Activated CD4-positive, CD25-positive, alpha-beta regulatory T cell treated with anti-CD3 and anti-CD28 coated beads, Interleukin-2, amount 50 U/mL, for 16 hours (primary cell): ENCODE results near the gene ME2.
"Not testable (repeated sequence)": the region's sequence is repeated elsewhere in the genome, so short reads cannot be mapped to it uniquely, and the experiment has no call there.

Experiments used
- DNase-seq: peaks from one replicate; pipeline ENCODE4 v3.0.0-alpha.2; 2020; ENCODE audit warnings: low read depth, low spot score

The ME2 gene

GRCh38 chr18:50878345-50879301 is at the start of gene ME2:
Gene ME2, plus strand, starts transcription at chr18:50879118. Its CDS starts 16,703 bp downstream, at chr18:50895821.
- peak; percentile 67 for DNase-seq

GRCh38 chr18:50829644-50830043 is 49.3 kb upstream of the ME2 start:
- no peak for DNase-seq

DNA sequence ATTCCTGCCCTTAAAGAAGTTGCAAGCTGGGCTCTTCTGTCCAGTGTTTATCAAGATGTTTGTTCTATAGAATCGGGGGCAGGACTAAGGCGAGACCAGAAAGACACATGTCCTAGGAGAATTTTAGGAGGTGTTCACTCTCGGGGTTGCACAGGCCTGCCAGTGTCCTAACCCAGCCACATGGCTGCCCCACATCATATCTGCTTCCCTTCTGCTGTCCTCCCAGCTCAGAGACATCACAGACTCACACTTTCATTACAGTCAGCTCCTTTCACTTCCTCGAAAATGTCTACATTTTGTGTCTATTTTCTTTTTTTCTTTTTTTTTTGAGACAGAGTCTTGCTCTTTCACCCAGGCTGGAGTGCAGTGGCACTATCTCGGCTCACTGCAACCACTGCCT is 48.4 kb upstream of the ME2 start:
- DNase-seq = no peak

DNA sequence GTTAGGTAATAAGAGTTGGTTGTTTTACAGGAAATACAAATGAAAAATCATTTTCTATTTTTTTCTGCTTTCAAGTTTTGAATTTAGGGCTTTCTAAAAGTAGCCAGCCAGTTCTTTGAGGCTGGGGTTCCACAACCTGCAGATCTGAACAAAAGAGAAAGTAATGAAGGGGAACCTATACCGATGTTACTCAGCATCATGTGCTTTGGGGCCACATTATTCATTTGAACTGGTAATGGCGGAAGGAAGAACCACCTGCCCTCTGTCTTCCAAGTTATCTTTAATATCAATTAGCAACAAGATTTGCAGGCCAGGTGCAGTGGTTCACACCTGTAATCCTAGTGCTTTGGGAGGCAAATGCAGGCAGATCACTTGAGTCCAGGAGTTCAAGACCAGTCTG is 46.2 kb upstream of the ME2 start:
- no peak for DNase-seq

- DNase-seq = not testable (repeated sequence)
These were observed 45.4 kb upstream of the ME2 start for GRCh38 chr18:50833496-50833895.

DNA sequence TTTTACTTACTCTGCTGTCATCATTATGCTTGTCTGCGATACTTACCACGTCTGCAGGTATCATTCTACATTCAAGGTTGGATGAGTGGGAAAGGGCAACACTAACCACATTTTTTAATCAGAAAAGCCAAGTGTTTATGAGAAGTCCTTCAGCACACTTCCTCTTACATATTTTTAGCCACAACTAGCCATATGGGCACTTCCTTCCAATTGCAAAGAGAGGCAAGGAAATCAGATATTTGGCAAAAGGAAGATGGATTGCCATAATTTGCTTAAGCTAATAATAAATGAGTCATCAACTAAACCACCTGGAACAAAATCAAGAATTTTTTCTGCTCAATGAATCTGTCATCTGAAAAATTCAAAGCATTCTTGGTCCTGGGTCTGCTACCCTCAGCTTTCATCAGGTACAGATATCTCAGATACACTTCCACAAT is 42.4 kb upstream of the ME2 start:
- no peak for DNase-seq

GRCh38 chr18:50839341-50839740 is 39.6 kb upstream of the ME2 start:
- DNase-seq = no peak

DNA sequence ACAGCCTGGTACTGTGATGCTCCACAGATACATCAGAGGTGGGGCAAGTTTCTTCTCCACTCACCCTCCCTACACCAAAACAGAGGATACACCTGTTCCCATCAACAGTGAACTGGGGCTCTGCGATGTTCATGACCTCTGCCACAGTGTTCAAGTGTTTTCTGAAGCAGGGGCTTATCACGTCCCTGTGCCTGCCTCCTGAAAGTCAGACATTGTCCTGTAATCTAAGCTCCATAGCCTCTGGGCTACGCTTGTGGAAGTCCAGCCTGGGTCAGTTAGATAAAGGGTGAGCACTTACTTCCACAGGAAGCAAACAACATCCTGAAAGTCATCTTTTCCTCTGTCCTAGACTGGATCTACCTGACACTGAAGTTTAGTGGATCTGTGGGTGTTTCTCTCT is 38.9 kb upstream of the ME2 start:
- DNase-seq = no peak

DNA sequence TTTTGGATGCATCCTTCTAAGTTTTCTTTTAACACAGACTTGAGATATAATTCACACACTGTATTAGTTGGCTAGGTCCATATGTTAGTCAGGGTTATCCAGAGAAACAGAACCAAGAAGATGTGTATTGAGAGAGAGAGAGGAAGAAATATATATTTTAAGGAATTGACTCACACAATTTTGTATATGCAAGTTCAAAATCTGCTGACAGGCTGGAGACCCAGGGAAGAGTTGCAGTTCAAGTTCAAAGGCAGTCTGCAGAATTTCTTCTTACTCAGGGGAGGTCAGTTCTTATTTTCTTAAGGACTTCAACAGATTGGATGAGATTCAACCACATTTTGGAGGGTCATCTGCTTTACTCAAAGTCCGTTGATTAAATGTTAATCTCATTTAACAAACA is 36.1 kb upstream of the ME2 start:
- no peak for DNase-seq

DNA sequence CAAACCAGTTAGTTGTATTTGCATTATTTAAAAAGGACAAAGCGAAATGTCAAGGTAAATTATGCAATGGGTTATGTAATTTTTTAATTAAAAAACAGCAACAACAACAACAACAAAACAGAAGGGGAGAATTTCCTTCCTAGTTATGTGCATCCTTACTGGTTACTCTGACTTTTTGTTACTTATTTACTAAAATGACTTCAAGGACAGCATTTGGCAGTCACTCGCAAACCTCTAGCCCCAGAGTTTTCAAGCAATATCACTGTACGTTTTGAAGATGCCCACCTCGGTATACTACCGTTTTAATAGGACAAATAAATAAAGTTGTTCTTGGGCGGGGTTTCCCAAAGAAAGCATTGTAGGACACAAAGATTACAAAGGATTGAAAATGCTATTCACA is 34.4 kb upstream of the ME2 start:
- no peak for DNase-seq

- DNase-seq = no peak
These were observed 34.0 kb upstream of the ME2 start for GRCh38 chr18:50844960-50845359.

DNA sequence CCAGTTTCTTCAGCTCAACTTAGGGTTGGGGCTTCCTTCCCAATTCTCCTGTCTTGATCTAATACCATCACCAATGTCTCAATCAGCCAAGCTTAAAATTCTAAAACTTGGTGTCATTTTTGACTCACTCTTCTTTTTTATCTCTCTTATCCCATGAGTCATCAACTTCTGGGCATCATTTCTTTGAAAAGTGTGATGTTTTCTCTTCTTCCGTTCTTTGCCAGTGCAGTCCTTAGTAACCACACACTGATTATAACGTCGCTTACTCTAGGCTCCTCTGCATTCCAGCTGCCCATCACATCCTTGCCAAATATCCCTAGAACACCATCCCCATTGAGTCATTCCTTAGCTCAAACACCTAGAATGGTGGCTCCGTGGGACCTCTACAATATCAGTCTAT is 31.7 kb upstream of the ME2 start:
- DNase-seq = no peak

DNA sequence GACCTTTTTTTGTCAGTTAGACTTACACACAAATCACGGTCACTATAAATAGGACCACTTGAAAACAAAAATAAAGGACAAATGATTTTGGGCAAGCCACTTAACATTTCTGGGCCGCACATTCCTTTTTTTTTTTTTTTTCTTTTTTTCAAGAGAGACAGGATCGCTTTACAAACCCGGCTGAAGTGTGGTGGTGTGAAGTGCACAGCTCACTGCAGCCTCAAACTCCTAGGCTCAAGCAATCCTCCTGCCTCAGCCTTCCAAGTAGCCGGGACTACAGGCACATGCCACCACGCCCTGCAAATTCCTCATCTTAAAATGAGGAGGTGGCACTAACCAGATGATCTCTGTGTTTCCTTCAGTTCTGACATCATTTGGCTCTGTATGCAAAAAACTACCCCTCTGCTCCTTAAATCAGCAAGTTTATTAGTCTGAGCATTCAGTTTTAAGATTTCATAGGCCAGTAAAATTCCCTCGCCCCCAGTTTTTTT is 30.8 kb upstream of the ME2 start:
- DNase-seq = no peak

- DNase-seq = no peak
These were observed 29.9 kb upstream of the ME2 start for GRCh38 chr18:50848991-50849390.

GRCh38 chr18:50849419-50849821 is 29.5 kb upstream of the ME2 start:
- DNase-seq = no peak

DNA sequence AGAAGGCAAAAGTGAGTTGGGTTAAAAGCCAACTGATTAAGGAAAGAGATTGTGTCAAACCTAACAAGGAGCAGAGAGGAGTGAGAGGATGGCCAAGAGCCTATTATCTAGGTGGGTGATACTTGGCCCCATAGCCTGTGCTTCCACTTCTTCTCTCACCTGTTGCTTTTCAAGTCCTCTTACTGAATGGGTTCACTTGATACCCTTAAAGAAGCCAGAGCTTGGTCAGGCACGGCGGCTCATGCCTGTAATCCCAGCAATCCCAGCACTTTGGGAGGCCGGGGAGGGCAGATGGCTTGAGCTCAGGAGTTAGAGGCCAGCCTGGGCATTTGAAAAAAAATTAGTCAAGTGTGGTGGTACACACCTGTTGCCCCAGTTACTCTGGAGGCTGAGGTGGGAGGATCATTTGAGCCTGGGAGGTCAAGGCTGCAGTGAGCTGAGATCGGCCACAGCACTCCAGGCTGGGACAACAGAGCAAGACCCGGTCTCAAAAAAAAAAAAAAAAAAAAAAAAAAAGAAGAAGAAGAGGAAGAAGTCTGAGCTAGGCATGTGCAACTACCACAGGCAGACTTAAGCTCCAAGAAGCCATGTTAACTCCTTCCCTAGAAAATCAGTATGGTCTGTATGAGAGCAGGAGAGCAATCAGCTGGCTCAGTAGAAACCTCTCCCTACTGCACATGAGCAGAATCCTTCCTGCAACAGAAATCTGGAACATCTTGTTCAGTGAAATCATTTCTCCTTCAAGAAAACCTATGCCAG is 28.4 kb upstream of the ME2 start:
- DNase-seq = no peak

GRCh38 chr18:50853863-50854271 is 25.1 kb upstream of the ME2 start:
- no peak for DNase-seq

- no peak for DNase-seq
These were observed 22.8 kb upstream of the ME2 start for GRCh38 chr18:50855976-50856757.

GRCh38 chr18:50857166-50857565 is 21.8 kb upstream of the ME2 start:
- DNase-seq = not testable (repeated sequence)

GRCh38 chr18:50857694-50858093 is 21.2 kb upstream of the ME2 start:
- DNase-seq = no peak

GRCh38 chr18:50859793-50860555 is 18.9 kb upstream of the ME2 start:
- DNase-seq = no peak
